Mesendoderm (in vitro differentiated cells): ENCODE measurements around the gene ARID5B.

Experiments
- DNase-seq: peaks from one replicate; pipeline ENCODE4 v3.0.0; 2013
- H2AK5ac ChIP-seq: 2 replicates; pipeline ENCODE4 v1.6.1; 2013; ENCODE audit warnings: low read length, inconsistent platforms
- H2BK120ac ChIP-seq: 2 replicates; pipeline ENCODE4 v1.6.1; 2013; ENCODE audit warnings: low read depth, mild to moderate bottlenecking, low read length, moderate library complexity, mixed read lengths
- H2BK15ac ChIP-seq: replicated peaks from 2 replicates; pipeline ENCODE4 v1.6.1; 2013; ENCODE audit warnings: low read depth, mild to moderate bottlenecking, moderate library complexity
- H2BK5ac ChIP-seq: 2 replicates; pipeline ENCODE4 v1.6.1; 2013; ENCODE audit warnings: low read length, inconsistent platforms
- H3K18ac ChIP-seq: 2 replicates; pipeline ENCODE4 v1.6.1; 2013; ENCODE audit warnings: mild to moderate bottlenecking, low read length, mixed read lengths
- H3K23ac ChIP-seq: one replicate; pipeline ENCODE4 v1.6.1; 2013; ENCODE audit warnings: low read length
- H3K27ac ChIP-seq: 2 replicates; pipeline ENCODE4 v1.5.1; 2013; ENCODE audit warnings: low read depth, mild to moderate bottlenecking, inconsistent platforms, low read length, moderate library complexity
- H3K27me3 ChIP-seq: 2 replicates; pipeline ENCODE4 v1.6.1; 2013; ENCODE audit warnings: low read length, control low read depth, mild to moderate bottlenecking, inconsistent platforms; ENCODE audit not compliant: insufficient read depth, poor library complexity
- H3K36me3 ChIP-seq: 2 replicates; pipeline ENCODE4 v1.6.1; 2013; ENCODE audit warnings: low read length, inconsistent platforms; ENCODE audit not compliant: control insufficient read depth, insufficient read depth
- H3K4ac ChIP-seq: one replicate; pipeline ENCODE4 v1.6.1; 2013; ENCODE audit warnings: low read depth, mild to moderate bottlenecking, low read length, moderate library complexity
- H3K4me1 ChIP-seq: 2 replicates; pipeline ENCODE4 v1.6.1; 2013; ENCODE audit warnings: low read depth, low read length, inconsistent platforms; ENCODE audit not compliant: control insufficient read depth
- H3K4me2 ChIP-seq: 2 replicates; pipeline ENCODE4 v1.6.1; 2013; ENCODE audit warnings: low read length
- H3K4me3 ChIP-seq: 2 replicates; pipeline ENCODE4 v1.5.1; 2013; ENCODE audit warnings: mild to moderate bottlenecking, low read length
- H3K56ac ChIP-seq: one replicate; pipeline ENCODE4 v1.6.1; 2013; ENCODE audit warnings: low read length
- H3K79me1 ChIP-seq: 2 replicates; pipeline ENCODE4 v1.6.1; 2013; ENCODE audit warnings: low read length, inconsistent platforms
- H3K79me2 ChIP-seq: 2 replicates; pipeline ENCODE4 v1.6.1; 2013; ENCODE audit warnings: mild to moderate bottlenecking, low read length; ENCODE audit not compliant: control insufficient read depth, insufficient read depth
- H3K9ac ChIP-seq: 2 replicates; pipeline ENCODE4 v1.6.1; 2013; ENCODE audit warnings: low read length, inconsistent platforms
- H4K5ac ChIP-seq: one replicate; pipeline ENCODE4 v1.6.1; 2013; ENCODE audit warnings: low read length
- H4K8ac ChIP-seq: one replicate; pipeline ENCODE4 v1.6.1; 2013; ENCODE audit warnings: low read depth, mild to moderate bottlenecking, control low read depth, low read length, moderate library complexity
- WGBS: extraction: QIAGEN DNeasy Blood & Tissue Kit; methylation state at CpG from one replicate; pipeline ENCODE4 v1.1.7; 2013; ENCODE audit warnings: low lambda C conversion rate, missing lambda C conversion rate; ENCODE audit not compliant: insufficient coverage; ENCODE audit errors: extremely low coverage; 5-methylcytosine and 5-hydroxymethylcytosine counted together

The ARID5B gene

GRCh38 chr10:61987951-61988379 lies 86.5 kb downstream of the ARID5B start:
- no peak for DNase-seq
- no peak overlapping the region for H2BK5ac ChIP-seq
- H3K56ac ChIP-seq, result no peak overlapping the region
- no peak overlapping the region for H3K23ac ChIP-seq
- H3K18ac ChIP-seq, result no peak overlapping the region
- no peaks in the 10 kb centered on the region for H3K79me2 ChIP-seq
- H3K79me1 ChIP-seq, result no peaks in the 10 kb centered on the region
- H2BK120ac ChIP-seq, result no peak overlapping the region
- no peak overlapping the region for H4K8ac ChIP-seq
- H2AK5ac ChIP-seq, result no peak overlapping the region
- H3K9ac ChIP-seq, result no peak overlapping the region
- no peak overlapping the region for H3K4me2 ChIP-seq
- no peaks in the 10 kb centered on the region for H3K27me3 ChIP-seq
- no peak overlapping the region for H3K4ac ChIP-seq
- peaks cover 4% of the 10 kb centered on the region for H3K4me1 ChIP-seq
- no peaks in the 10 kb centered on the region for H3K36me3 ChIP-seq
- H3K27ac ChIP-seq, result no peak overlapping the region
- H3K4me3 ChIP-seq, result no peak overlapping the region
- H2BK15ac ChIP-seq, result no peak overlapping the region
- WGBS, result no CpG with 5 or more reads among the region's 2 CpGs
- no peak overlapping the region for H4K5ac ChIP-seq

GRCh38 chr10:61989995-61990760 lies 88.7 kb downstream of the ARID5B start:
- DNase-seq, result no peak
- H4K8ac ChIP-seq, result no peak overlapping the region
- no peak overlapping the region for H2AK5ac ChIP-seq
- H3K79me1 ChIP-seq, result no peaks in the 10 kb centered on the region
- peaks cover 4% of the 10 kb centered on the region for H3K4me1 ChIP-seq
- no peak overlapping the region for H3K4me3 ChIP-seq
- H2BK15ac ChIP-seq, result no peak overlapping the region
- H2BK120ac ChIP-seq, result no peak overlapping the region
- no peak overlapping the region for H2BK5ac ChIP-seq
- H4K5ac ChIP-seq, result no peak overlapping the region
- no peak overlapping the region for H3K23ac ChIP-seq
- H3K27me3 ChIP-seq, result no peaks in the 10 kb centered on the region
- no peaks in the 10 kb centered on the region for H3K79me2 ChIP-seq
- no peaks in the 10 kb centered on the region for H3K36me3 ChIP-seq
- no peak overlapping the region for H3K18ac ChIP-seq
- no peak overlapping the region for H3K27ac ChIP-seq
- no peak overlapping the region for H3K4ac ChIP-seq
- no peak overlapping the region for H3K9ac ChIP-seq
- WGBS, result no CpG with 5 or more reads among the region's 4 CpGs
- no peak overlapping the region for H3K4me2 ChIP-seq
- no peak overlapping the region for H3K56ac ChIP-seq

DNA sequence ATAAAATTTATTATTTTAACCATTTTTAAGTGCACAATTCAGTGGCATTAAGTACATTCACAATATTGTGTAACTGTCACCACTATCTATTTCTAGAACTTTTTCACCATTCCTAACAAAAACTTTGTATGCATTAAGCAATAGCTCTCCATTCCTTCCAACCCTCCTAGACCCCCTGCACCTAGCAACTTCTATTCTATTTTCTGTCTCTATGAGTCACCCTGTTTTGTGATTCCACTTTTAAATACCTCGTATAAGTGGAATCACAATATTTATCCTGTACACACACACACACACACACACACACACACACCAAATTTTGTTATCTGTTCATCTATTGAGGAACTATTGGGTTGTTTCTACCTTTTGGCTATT lies 89.2 kb downstream of the ARID5B start:
- Histone ChIP-seq H3K18ac (no peak overlapping the region), H3K79me1 (no peaks in the 10 kb centered on the region), H3K4ac (no peak overlapping the region), H2BK120ac (no peak overlapping the region), H3K4me1 (peaks cover 4% of the 10 kb centered on the region), H2AK5ac (no peak overlapping the region), H3K79me2 (no peaks in the 10 kb centered on the region), H3K4me3 (no peak overlapping the region), H3K23ac (no peak overlapping the region), H2BK5ac (no peak overlapping the region), H3K4me2 (no peak overlapping the region), H4K5ac (no peak overlapping the region), H3K9ac (no peak overlapping the region), H3K27ac (no peak overlapping the region), H3K56ac (no peak overlapping the region), H3K27me3 (no peaks in the 10 kb centered on the region), H3K36me3 (no peaks in the 10 kb centered on the region), H4K8ac (no peak overlapping the region), H2BK15ac (no peak overlapping the region)
- DNase-seq, result no peak
- WGBS, result no CpG with 5 or more reads among the region's 1 CpG

- Histone ChIP-seq H3K23ac (no peak overlapping the region), H3K79me1 (no peaks in the 10 kb centered on the region), H2BK15ac (no peak overlapping the region), H3K9ac (no peak overlapping the region), H3K18ac (no peak overlapping the region), H3K4me2 (no peak overlapping the region), H3K79me2 (no peaks in the 10 kb centered on the region), H3K36me3 (no peaks in the 10 kb centered on the region), H2AK5ac (no peak overlapping the region), H4K8ac (no peak overlapping the region), H3K27me3 (no peaks in the 10 kb centered on the region), H2BK120ac (no peak overlapping the region), H3K56ac (no peak overlapping the region), H2BK5ac (no peak overlapping the region), H3K27ac (no peak overlapping the region), H3K4me1 (peaks cover 4% of the 10 kb centered on the region), H3K4me3 (no peak overlapping the region), H4K5ac (no peak overlapping the region), H3K4ac (no peak overlapping the region)
- DNase-seq, result no peak
These were observed 89.7 kb downstream of the ARID5B start for GRCh38 chr10:61991166-61991565.

- Histone ChIP-seq H3K18ac (no peak overlapping the region), H3K9ac (no peak overlapping the region), H4K8ac (no peak overlapping the region), H3K79me1 (no peaks in the 10 kb centered on the region), H3K79me2 (no peaks in the 10 kb centered on the region), H2BK15ac (no peak overlapping the region), H2AK5ac (no peak overlapping the region), H3K27ac (no peak overlapping the region), H3K27me3 (no peaks in the 10 kb centered on the region), H3K56ac (no peak overlapping the region), H3K36me3 (no peaks in the 10 kb centered on the region), H3K4me3 (no peak overlapping the region), H2BK5ac (no peak overlapping the region), H3K4ac (no peak overlapping the region), H3K23ac (no peak overlapping the region), H4K5ac (no peak overlapping the region), H3K4me2 (no peak overlapping the region), H3K4me1 (no peaks in the 10 kb centered on the region), H2BK120ac (no peak overlapping the region)
- DNase-seq, result no peak
- no CpG with 5 or more reads among the region's 4 CpGs for WGBS
These were observed 90.6 kb downstream of the ARID5B start for GRCh38 chr10:61992059-61992460.
